Measurements from ENCODE around the gene SPATA31C1.

DNA sequence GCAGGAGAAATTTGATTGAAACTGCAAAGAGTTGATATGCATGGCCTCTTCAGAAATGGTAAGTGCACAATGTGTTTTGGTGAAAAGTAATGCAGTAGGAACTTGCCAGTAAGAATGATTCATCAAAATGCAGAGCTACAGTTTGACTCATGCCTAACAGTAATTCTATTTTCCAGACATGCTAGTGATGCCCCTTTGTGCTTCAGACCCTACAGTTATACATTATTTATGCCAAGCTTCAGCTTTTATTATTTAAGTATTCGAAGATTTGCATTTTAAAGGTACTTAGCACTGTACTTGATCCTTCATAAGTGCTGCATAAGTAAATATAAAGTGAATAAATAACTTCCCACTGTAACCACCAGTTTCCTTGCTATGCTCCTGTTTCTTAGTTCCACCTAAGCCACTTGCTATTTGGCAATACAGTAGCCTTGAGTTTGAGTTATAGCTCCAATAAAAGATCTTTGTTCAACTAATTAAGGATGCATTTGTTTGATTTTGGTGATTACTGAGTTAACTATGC lies 38.7 kb upstream of the SPATA31C1 start:
- no peak for TF ChIP-seq POLR2A (IDR thresholded peaks at IDR 0.05)
- no peak for TF ChIP-seq CTCF (IDR thresholded peaks at IDR 0.05)
- TF ChIP-seq EP300 (IDR thresholded peaks at IDR 0.05): no peak
- no peak for TF ChIP-seq POLR2AphosphoS5 (IDR thresholded peaks at IDR 0.05)
